K562 (cell line): ENCODE results near the gene MEX3A. TPM values are rescaled to one million over a fixed set of nuclear protein-coding genes. Genes with fewer than 3 reads are reported as not detected.

Source experiments
- ARID3B ChIP-seq: fragments of 250-450 bp; sonication (Bioruptor Pico); IDR thresholded peaks from 2 replicates; pipeline ENCODE4 v1.4.0; 2020; ENCODE audit warnings: borderline replicate concordance
- BDP1 ChIP-seq: IDR thresholded peaks from 3 replicates; pipeline ENCODE4 v1.6.1; 2011; ENCODE audit not compliant: insufficient read length, insufficient read depth
- CHD1 ChIP-seq: fragments of 200-600 bp; sonication (generic); IDR thresholded peaks from one replicate; pipeline ENCODE4 v1.6.1; 2012; ENCODE audit warnings: mild to moderate bottlenecking, moderate library complexity, low read length, inconsistent platforms
- CXXC5 ChIP-seq: fragments of 250-450 bp; sonication (Bioruptor Pico); IDR thresholded peaks from 2 replicates; pipeline ENCODE4 v1.8.0; 2022; ENCODE audit warnings: inconsistent platforms, mild to moderate bottlenecking, moderate library complexity
- ETV6 ChIP-seq, 3 experiments: fragments of 150-350 bp in 1 of 3; sonication (generic) in 1 of 3; formaldehyde crosslinking in 1 of 3; IDR thresholded peaks; 2 replicates each; pipeline versions ENCODE4 v1.6.1 to v1.8.0; 2014 to 2022; ENCODE audit warnings: borderline replicate concordance in 2 of 3, low read depth in 2 of 3, antibody characterized with exemption in 1 of 3, low read length in 1 of 3, mild to moderate bottlenecking in 1 of 3, missing genetic modification reagents in 1 of 3
- EWSR1 ChIP-seq: fragments of 450-650 bp; IDR thresholded peaks from 2 replicates; pipeline ENCODE4 v1.6.1; 2018; ENCODE audit warnings: borderline replicate concordance, mild to moderate bottlenecking, low read depth, moderate library complexity; ENCODE audit not compliant: partially characterized antibody
- MBD1 ChIP-seq: fragments of 250-450 bp; sonication (Bioruptor Pico); IDR thresholded peaks from 2 replicates; pipeline ENCODE4 v1.8.0; 2022; ENCODE audit warnings: inconsistent platforms
- MBD2 ChIP-seq: sonication (generic); IDR thresholded peaks from 2 replicates; pipeline ENCODE4 v1.6.1; 2016; ENCODE audit warnings: low read depth, borderline replicate concordance
- RCOR1 ChIP-seq, 2 experiments: IDR thresholded peaks; 2 replicates each; pipeline ENCODE4 v1.6.1; 2012; ENCODE audit warnings: low read depth in 2 of 2, low read length in 2 of 2, borderline replicate concordance in 1 of 2, improper control_type of control experiment in 1 of 2
- RNF2 ChIP-seq: sonication (generic); IDR thresholded peaks from 2 replicates; pipeline ENCODE4 v1.6.1; 2016
- SMARCA4 ChIP-seq: fragments of 450-650 bp; IDR thresholded peaks from 2 replicates; pipeline ENCODE4 v1.6.1; 2016
- ZNF121 ChIP-seq: sonication (generic); formaldehyde crosslinking; conservative IDR thresholded peaks from 2 replicates; pipeline ENCODE4 v1.8.0; 2022; ENCODE audit warnings: missing genetic modification reagents
- ZNF140 ChIP-seq: fragments of 250-450 bp; sonication (Bioruptor Pico); IDR thresholded peaks from 2 replicates; pipeline ENCODE4 v1.8.0; 2021; ENCODE audit warnings: moderate library complexity, mild to moderate bottlenecking, inconsistent platforms
- ZNF175 ChIP-seq: fragments of 200-800 bp; sonication (Bioruptor generic); IDR thresholded peaks from 2 replicates; pipeline ENCODE4 v1.6.1; 2016; ENCODE audit warnings: low read depth, mild to moderate bottlenecking, missing genetic modification characterization, missing compliant biosample characterization
- ZNF395 ChIP-seq: fragments of 200-800 bp; sonication (Bioruptor generic); IDR thresholded peaks from 2 replicates; pipeline ENCODE4 v1.6.1; 2017; ENCODE audit warnings: missing genetic modification characterization, missing compliant biosample characterization
- ZNF668 ChIP-seq: fragments of 250-450 bp; sonication (Bioruptor Pico); IDR thresholded peaks from 2 replicates; pipeline ENCODE4 v1.8.0; 2022; ENCODE audit warnings: mild to moderate bottlenecking, inconsistent platforms
- polyA plus RNA-seq, 8 experiments: library from polyadenylated mRNA; depleted of rRNA in 4 of 8; stranded (reverse) in 5 of 8; unstranded in 3 of 8; fragments of >200 nt; fragmentation: Nextera tagmentation in 2 of 8; fragmentation: Illumina TruSeq in 1 of 8; extraction: Ambion mirVana in 2 of 8; extraction: Trizol in 1 of 8; gene quantifications; 2 replicates each; pipeline versions ENCODE4 v1.2.1 to v1.2.3, GENCODE V29; 2011 to 2014; ENCODE audit warnings: inconsistent platforms in 1 of 8, missing spikeins in 1 of 8
- total RNA-seq, 7 experiments: library from RNA; depleted of rRNA in 6 of 7; stranded (reverse); fragments of >200 nt in 6 of 7; fragmentation: Illumina TruSeq in 2 of 7; extraction: Trizol in 2 of 7; gene quantifications; 2 replicates each; pipeline versions ENCODE4 v1.2.1 to v1.2.3, GENCODE V29; 2011 to 2021; ENCODE audit warnings: low replicate concordance in 1 of 7
- TF ChIP-seq, protein P1 (sequence below): fragments of 450-650 bp; IDR thresholded peaks from 2 replicates; pipeline ENCODE4 v1.6.1; 2018; ENCODE audit not compliant: partially characterized antibody

Gene MEX3A
- total and polyA plus RNA-seq, 9 of the 15 experiments (the other 6 are each of a cell fraction or from before 2014, with no cell fraction given): 0.36 to 13.7 (median 5.2) TPM

- TF ChIP-seq ZNF175 (CRISPR knock-in tag) (0 out of 2 replicates have a peak, but pooled peaks have one; percentile 55), MBD1 (CRISPR knock-in tag) (no peak), CHD1 (no peak), BDP1 (no peak), RNF2 (0 out of 2 replicates have a peak, but pooled peaks have one; percentile 17), ZNF140 (CRISPR knock-in tag) (no peak), RCOR1 (IDR thresholded peaks at IDR 0.05; ENCODE audit: borderline replicate concordance in 1 of 2, low read depth in 2 of 2, low read length in 2 of 2) (peak in 1 of 2 experiments; percentile 60; a peak in 1 of 4 replicates), ARID3B (0 out of 2 replicates have a peak, but pooled peaks have one; percentile 5), EWSR1 (no peak), SMARCA4 (peak; percentile 75), CXXC5 (CRISPR knock-in tag) (peak; percentile 39; the same call in 1 of the 2 replicates), ETV6 (IDR thresholded peaks at IDR 0.05; ENCODE audit: borderline replicate concordance in 1 of 2, low read depth in 2 of 2, low read length in 1 of 2) (peak in 1 of 2 experiments; percentile 42; a peak in 1 of 4 replicates), ETV6 (CRISPR knock-in tag; IDR thresholded peaks at IDR 0.05; ENCODE audit: borderline replicate concordance) (no peak), ZNF121 (0 out of 2 replicates have a peak, but pooled peaks have one; percentile 13), MBD2 (0 out of 2 replicates have a peak, but pooled peaks have one; percentile 48), ZNF668 (no peak), ZNF395 (peak; percentile 29)
- TF ChIP-seq, protein P1, sequence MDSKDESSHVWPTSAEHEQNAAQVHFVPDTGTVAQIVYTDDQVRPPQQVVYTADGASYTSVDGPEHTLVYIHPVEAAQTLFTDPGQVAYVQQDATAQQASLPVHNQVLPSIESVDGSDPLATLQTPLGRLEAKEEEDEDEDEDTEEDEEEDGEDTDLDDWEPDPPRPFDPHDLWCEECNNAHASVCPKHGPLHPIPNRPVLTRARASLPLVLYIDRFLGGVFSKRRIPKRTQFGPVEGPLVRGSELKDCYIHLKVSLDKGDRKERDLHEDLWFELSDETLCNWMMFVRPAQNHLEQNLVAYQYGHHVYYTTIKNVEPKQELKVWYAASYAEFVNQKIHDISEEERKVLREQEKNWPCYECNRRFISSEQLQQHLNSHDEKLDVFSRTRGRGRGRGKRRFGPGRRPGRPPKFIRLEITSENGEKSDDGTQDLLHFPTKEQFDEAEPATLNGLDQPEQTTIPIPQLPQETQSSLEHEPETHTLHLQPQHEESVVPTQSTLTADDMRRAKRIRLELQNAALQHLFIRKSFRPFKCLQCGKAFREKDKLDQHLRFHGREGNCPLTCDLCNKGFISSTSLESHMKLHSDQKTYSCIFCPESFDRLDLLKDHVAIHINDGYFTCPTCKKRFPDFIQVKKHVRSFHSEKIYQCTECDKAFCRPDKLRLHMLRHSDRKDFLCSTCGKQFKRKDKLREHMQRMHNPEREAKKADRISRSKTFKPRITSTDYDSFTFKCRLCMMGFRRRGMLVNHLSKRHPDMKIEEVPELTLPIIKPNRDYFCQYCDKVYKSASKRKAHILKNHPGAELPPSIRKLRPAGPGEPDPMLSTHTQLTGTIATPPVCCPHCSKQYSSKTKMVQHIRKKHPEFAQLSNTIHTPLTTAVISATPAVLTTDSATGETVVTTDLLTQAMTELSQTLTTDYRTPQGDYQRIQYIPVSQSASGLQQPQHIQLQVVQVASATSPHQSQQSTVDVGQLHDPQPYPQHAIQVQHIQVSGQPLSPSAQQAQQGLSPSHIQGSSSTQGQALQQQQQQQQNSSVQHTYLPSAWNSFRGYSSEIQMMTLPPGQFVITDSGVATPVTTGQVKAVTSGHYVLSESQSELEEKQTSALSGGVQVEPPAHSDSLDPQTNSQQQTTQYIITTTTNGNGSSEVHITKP: peak; percentile 71
These were observed 44.6 kb upstream of the MEX3A start (continued) for GRCh38 chr1:156126630-156127534.
